Measurements from ENCODE around the gene GTPBP6.
A peak's percentile ranks its signal among the peaks of the same experiment; 100 is the strongest.
"Not testable (repeated sequence)": the region's sequence is repeated elsewhere in the genome, so short reads cannot be mapped to it uniquely, and the experiment has no call there.

Gene GTPBP6

DNA sequence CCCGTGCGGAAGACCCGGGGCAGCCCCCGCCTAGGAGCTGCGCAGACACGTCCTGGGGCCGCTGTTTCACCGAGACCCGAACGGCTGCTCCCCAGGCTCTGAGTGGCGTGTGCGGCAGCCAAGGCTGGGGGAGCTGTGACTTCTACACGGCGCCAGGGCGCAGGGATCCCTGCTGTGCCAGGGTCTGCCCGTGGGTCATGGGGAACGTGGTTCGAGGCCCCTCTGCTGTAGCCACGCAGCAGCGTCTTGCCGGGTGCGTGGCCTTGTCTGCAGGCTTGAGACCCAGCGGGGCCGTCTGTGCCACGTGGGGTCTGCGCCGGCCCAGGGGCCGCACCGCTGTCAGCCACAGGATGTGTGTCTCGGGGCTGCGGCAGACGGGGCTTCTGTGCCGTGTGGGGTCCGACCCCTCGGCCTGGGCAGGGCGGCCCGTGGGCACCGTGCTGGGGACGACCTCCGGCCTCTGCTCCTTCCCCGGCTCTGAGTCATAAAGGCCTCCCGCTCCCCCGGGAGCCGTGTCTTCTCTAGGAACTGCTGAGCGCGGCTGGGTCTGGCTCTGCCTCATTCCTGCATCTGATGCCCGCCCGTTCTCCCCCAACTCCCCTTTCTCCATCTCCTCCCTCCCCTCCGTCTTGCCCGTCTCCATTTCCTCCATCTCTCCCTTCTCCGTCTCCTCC is 12.7 kb upstream of the GTPBP6 start:
- ATAC-seq = peak; percentile 75
- TF ChIP-seq PPARA (CRISPR knock-in tag; IDR thresholded peaks at IDR 0.05; ENCODE audit: borderline replicate concordance) (no peak), BACH2 (CRISPR knock-in tag; IDR thresholded peaks at IDR 0.05; ENCODE audit: borderline replicate concordance) (no peak), ARNTL (CRISPR knock-in tag; IDR thresholded peaks at IDR 0.05; ENCODE audit: borderline replicate concordance, low read depth) (no peak), ISL1 (CRISPR knock-in tag; IDR thresholded peaks at IDR 0.05) (no peak), RARB (CRISPR knock-in tag; IDR thresholded peaks at IDR 0.05) (no peak), ZFP3 (CRISPR knock-in tag; IDR thresholded peaks at IDR 0.05) (no peak), TOX (CRISPR knock-in tag; IDR thresholded peaks at IDR 0.05; ENCODE audit: borderline replicate concordance) (no peak), CSDC2 (CRISPR knock-in tag; IDR thresholded peaks at IDR 0.05) (no peak), ZFP30 (CRISPR knock-in tag; IDR thresholded peaks at IDR 0.05) (no peak), ZNF8 (CRISPR knock-in tag; IDR thresholded peaks at IDR 0.05) (no peak)
- TF ChIP-seq, protein P1, sequence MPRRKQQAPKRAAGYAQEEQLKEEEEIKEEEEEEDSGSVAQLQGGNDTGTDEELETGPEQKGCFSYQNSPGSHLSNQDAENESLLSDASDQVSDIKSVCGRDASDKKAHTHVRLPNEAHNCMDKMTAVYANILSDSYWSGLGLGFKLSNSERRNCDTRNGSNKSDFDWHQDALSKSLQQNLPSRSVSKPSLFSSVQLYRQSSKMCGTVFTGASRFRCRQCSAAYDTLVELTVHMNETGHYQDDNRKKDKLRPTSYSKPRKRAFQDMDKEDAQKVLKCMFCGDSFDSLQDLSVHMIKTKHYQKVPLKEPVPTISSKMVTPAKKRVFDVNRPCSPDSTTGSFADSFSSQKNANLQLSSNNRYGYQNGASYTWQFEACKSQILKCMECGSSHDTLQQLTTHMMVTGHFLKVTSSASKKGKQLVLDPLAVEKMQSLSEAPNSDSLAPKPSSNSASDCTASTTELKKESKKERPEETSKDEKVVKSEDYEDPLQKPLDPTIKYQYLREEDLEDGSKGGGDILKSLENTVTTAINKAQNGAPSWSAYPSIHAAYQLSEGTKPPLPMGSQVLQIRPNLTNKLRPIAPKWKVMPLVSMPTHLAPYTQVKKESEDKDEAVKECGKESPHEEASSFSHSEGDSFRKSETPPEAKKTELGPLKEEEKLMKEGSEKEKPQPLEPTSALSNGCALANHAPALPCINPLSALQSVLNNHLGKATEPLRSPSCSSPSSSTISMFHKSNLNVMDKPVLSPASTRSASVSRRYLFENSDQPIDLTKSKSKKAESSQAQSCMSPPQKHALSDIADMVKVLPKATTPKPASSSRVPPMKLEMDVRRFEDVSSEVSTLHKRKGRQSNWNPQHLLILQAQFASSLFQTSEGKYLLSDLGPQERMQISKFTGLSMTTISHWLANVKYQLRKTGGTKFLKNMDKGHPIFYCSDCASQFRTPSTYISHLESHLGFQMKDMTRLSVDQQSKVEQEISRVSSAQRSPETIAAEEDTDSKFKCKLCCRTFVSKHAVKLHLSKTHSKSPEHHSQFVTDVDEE (CRISPR knock-in tag; IDR thresholded peaks at IDR 0.05) = no peak

- TF ChIP-seq PATZ1 (CRISPR knock-in tag; IDR thresholded peaks at IDR 0.05; ENCODE audit: borderline replicate concordance) (no peak), RARB (CRISPR knock-in tag; IDR thresholded peaks at IDR 0.05) (no peak), ZFP30 (CRISPR knock-in tag; IDR thresholded peaks at IDR 0.05) (no peak), ZNF8 (CRISPR knock-in tag; IDR thresholded peaks at IDR 0.05) (no peak)
- ATAC-seq = no peak
Observed at GRCh38 chrX:330726-331150, 12.1 kb upstream of the GTPBP6 start.

DNA sequence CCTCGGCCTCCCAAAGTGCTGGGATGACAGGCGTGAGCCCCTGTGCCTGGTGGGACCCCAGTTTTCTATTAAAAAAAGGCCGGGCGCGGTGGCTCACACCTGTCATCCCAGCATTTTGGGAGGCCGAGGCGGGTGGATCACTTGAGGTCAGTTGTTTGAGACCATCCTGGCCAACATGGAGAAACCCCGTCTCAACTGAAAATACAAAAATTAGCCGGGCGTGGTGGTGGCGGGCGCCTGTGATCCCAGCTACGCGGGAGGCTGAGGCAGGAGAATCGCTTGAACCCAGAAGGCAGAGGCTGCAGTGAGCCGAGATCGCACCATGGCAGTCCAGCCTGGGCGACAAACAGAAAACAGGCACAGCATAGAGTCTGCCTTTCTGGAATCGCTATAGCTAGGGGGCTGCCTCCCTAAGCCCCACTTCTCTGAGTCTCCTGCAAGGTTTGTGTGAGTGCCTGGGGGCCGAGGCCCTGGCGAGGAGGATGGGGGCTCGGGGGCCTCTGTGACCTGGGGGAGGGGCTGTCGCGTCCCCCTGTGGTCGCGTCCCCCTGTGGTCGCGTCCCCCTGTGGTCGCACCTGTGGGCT is 11.6 kb upstream of the GTPBP6 start:
- not testable (repeated sequence) for ATAC-seq

DNA sequence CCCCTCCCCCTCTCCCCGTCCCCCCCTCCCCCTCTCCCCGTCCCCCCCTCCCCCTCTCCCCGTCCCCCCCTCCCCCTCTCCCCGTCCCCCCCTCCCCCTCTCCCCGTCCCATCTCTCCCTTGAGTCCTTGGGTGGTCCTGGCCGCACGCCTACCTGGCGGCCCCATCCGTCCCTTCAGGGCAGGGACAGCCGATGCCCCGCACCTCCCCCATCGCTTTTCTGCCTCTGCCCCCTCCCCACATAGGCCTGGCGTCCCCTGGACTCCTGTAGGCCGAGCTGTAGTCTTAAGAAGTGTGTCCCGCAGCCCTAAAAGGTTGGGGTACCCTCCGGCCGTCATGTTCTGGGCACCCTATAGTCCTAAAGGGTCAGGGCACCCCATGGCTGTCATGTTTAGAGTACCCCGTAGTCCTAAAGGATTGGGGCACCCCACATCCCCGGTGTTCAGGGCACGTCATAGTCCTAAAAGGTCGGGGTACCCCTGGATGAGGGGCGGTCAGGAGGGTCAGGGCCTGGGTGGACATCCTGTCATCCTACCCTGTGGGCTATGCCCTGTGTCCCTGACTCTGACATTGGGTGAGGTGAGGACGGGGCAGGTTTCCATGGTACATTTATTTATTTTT is 10.8 kb upstream of the GTPBP6 start:
- TF ChIP-seq CSDC2 (CRISPR knock-in tag; IDR thresholded peaks at IDR 0.05) (no peak), GLIS3 (CRISPR knock-in tag; IDR thresholded peaks at IDR 0.05) (no peak), ISL1 (CRISPR knock-in tag; IDR thresholded peaks at IDR 0.05) (no peak), ZNF8 (CRISPR knock-in tag; IDR thresholded peaks at IDR 0.05) (no peak), ZNF70 (CRISPR knock-in tag; IDR thresholded peaks at IDR 0.05) (no peak), ZFP30 (CRISPR knock-in tag; IDR thresholded peaks at IDR 0.05) (no peak), RARB (CRISPR knock-in tag; IDR thresholded peaks at IDR 0.05) (no peak)
- TF ChIP-seq, protein P2, sequence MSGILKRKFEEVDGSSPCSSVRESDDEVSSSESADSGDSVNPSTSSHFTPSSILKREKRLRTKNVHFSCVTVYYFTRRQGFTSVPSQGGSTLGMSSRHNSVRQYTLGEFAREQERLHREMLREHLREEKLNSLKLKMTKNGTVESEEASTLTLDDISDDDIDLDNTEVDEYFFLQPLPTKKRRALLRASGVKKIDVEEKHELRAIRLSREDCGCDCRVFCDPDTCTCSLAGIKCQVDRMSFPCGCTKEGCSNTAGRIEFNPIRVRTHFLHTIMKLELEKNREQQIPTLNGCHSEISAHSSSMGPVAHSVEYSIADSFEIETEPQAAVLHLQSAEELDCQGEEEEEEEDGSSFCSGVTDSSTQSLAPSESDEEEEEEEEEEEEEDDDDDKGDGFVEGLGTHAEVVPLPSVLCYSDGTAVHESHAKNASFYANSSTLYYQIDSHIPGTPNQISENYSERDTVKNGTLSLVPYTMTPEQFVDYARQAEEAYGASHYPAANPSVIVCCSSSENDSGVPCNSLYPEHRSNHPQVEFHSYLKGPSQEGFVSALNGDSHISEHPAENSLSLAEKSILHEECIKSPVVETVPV (CRISPR knock-in tag; IDR thresholded peaks at IDR 0.05) = no peak
- no peak for ATAC-seq

GRCh38 chrX:327660-328126 is 9.1 kb upstream of the GTPBP6 start:
- no peak for ATAC-seq
- no peak for TF ChIP-seq ZNF70 (CRISPR knock-in tag; IDR thresholded peaks at IDR 0.05)
- TF ChIP-seq ZNF8 (CRISPR knock-in tag; IDR thresholded peaks at IDR 0.05) = no peak
- no peak for TF ChIP-seq BACH2 (CRISPR knock-in tag; IDR thresholded peaks at IDR 0.05; ENCODE audit: borderline replicate concordance)
- no peak for TF ChIP-seq PPARA (CRISPR knock-in tag; IDR thresholded peaks at IDR 0.05; ENCODE audit: borderline replicate concordance)
- TF ChIP-seq TCF4 (CRISPR knock-in tag; IDR thresholded peaks at IDR 0.05; ENCODE audit: borderline replicate concordance) = no peak
- TF ChIP-seq ZC3H10 (CRISPR knock-in tag; IDR thresholded peaks at IDR 0.05) = no peak
- no peak for TF ChIP-seq TOX (CRISPR knock-in tag; IDR thresholded peaks at IDR 0.05; ENCODE audit: borderline replicate concordance)
- TF ChIP-seq, protein P2 (CRISPR knock-in tag; IDR thresholded peaks at IDR 0.05) = no peak
- TF ChIP-seq, protein P1 (CRISPR knock-in tag; IDR thresholded peaks at IDR 0.05) = no peak
- no peak for TF ChIP-seq OSR1 (CRISPR knock-in tag; IDR thresholded peaks at IDR 0.05)
- TF ChIP-seq, protein P3, sequence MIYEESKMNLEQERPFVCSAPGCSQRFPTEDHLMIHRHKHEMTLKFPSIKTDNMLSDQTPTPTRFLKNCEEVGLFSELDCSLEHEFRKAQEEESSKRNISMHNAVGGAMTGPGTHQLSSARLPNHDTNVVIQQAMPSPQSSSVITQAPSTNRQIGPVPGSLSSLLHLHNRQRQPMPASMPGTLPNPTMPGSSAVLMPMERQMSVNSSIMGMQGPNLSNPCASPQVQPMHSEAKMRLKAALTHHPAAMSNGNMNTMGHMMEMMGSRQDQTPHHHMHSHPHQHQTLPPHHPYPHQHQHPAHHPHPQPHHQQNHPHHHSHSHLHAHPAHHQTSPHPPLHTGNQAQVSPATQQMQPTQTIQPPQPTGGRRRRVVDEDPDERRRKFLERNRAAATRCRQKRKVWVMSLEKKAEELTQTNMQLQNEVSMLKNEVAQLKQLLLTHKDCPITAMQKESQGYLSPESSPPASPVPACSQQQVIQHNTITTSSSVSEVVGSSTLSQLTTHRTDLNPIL (CRISPR knock-in tag; IDR thresholded peaks at IDR 0.05; ENCODE audit: low read depth) = no peak
- TF ChIP-seq ISL1 (CRISPR knock-in tag; IDR thresholded peaks at IDR 0.05) = no peak

Data from SK-N-SH treated with all-trans-retinoic acid at 6 μM for 48 hours (cell line).